Neural cell (in vitro differentiated cells): Measurements from ENCODE around the gene CLEC14A. TPM values are rescaled to one million over a fixed set of nuclear protein-coding genes. Genes with fewer than 3 reads are reported as not detected.

Experiments
- H2AFZ ChIP-seq: fragments of 200-600, 300-800 bp; sonication (generic), shearing (Covaris generic); 2 replicates; pipeline ENCODE4 v1.6.0; 2014; ENCODE audit warnings: low read depth, mild to moderate bottlenecking, antibody characterized with exemption, low read length, moderate library complexity
- H3F3A ChIP-seq: fragments of 200-600 bp; shearing (Covaris generic); 2 replicates; pipeline ENCODE4 v1.6.1; 2016; ENCODE audit warnings: mild to moderate bottlenecking, moderate library complexity, mixed read lengths, antibody characterized with exemption, low read length; ENCODE audit not compliant: insufficient read depth, poor library complexity, severe bottlenecking
- H3K27ac ChIP-seq: fragments of 200-600, 300-800 bp; sonication (generic), shearing (Covaris generic); 2 replicates; pipeline ENCODE4 v1.5.1; 2014; ENCODE audit warnings: mild to moderate bottlenecking, low read length, moderate library complexity
- H3K27me3 ChIP-seq: fragments of 300-800, 200-600 bp; sonication (generic), shearing (Covaris generic); 2 replicates; pipeline ENCODE4 v1.6.0; 2014; ENCODE audit warnings: mild to moderate bottlenecking, low read depth, low read length, moderate library complexity; ENCODE audit not compliant: insufficient read depth
- H3K36me3 ChIP-seq: fragments of 300-800, 200-600 bp; sonication (generic), shearing (Covaris generic); 2 replicates; pipeline ENCODE4 v1.5.1; 2014; ENCODE audit warnings: mild to moderate bottlenecking, antibody characterized with exemption, low read length, moderate library complexity; ENCODE audit not compliant: insufficient read depth
- H3K4me2 ChIP-seq: fragments of 300-800, 200-600 bp; sonication (generic), shearing (Covaris generic); 2 replicates; pipeline ENCODE4 v1.6.0; 2014; ENCODE audit warnings: mild to moderate bottlenecking, low read length
- H3K4me3 ChIP-seq: fragments of 300-800, 200-600 bp; sonication (generic), shearing (Covaris generic); 2 replicates; pipeline ENCODE4 v1.5.1; 2014; ENCODE audit warnings: mild to moderate bottlenecking, low read length, moderate library complexity
- H3K79me2 ChIP-seq: fragments of 200-600 bp; shearing (Covaris generic); replicated peaks from 2 replicates; pipeline ENCODE4 v1.6.0; 2014; ENCODE audit warnings: mild to moderate bottlenecking, low read length, moderate library complexity; ENCODE audit not compliant: insufficient read depth
- H3K9ac ChIP-seq: fragments of 300-800, 200-600 bp; sonication (generic), shearing (Covaris generic); 2 replicates; pipeline ENCODE4 v1.6.1; 2016; ENCODE audit warnings: mild to moderate bottlenecking, low read length, mixed read lengths
- H3K9me2 ChIP-seq: fragments of 200-600 bp; shearing (Covaris generic); 2 replicates; pipeline ENCODE4 v1.6.1; 2016; ENCODE audit warnings: mild to moderate bottlenecking, low read length, mixed read lengths; ENCODE audit not compliant: insufficient read depth
- H3K9me3 ChIP-seq: fragments of 200-600, 300-800 bp; sonication (generic), shearing (Covaris generic); 2 replicates; pipeline ENCODE4 v1.6.1; 2016; ENCODE audit warnings: mild to moderate bottlenecking, mixed run types, low read length, moderate library complexity, mixed read lengths
- H4K20me1 ChIP-seq: fragments of 200-600 bp; shearing (Covaris generic); 2 replicates; pipeline ENCODE4 v1.6.1; 2016; ENCODE audit warnings: mild to moderate bottlenecking, mixed run types; ENCODE audit not compliant: insufficient read depth
- EP300 ChIP-seq: fragments of 450-650 bp; conservative IDR thresholded peaks from 2 replicates; pipeline ENCODE4 v1.6.1; 2014; ENCODE audit warnings: antibody characterized with exemption, mild to moderate bottlenecking, moderate library complexity; ENCODE audit not compliant: poor library complexity, severe bottlenecking
- EZH2 ChIP-seq: fragments of 200-600, 300-800 bp; shearing (Covaris generic), sonication (generic); IDR thresholded peaks from 2 replicates; pipeline ENCODE4 v1.6.1; 2014; ENCODE audit warnings: antibody characterized with exemption, low read length, borderline replicate concordance, mild to moderate bottlenecking; ENCODE audit not compliant: insufficient read depth, poor library complexity, severe bottlenecking
- MXI1 ChIP-seq: fragments of 450-650 bp; conservative IDR thresholded peaks from 2 replicates; pipeline ENCODE4 v1.6.1; 2014; ENCODE audit warnings: antibody characterized with exemption, mild to moderate bottlenecking; ENCODE audit not compliant: poor library complexity, severe bottlenecking
- POLR2AphosphoS5 ChIP-seq: IDR thresholded peaks from 2 replicates; pipeline ENCODE4 v1.6.1; 2012
- RAD21 ChIP-seq: fragments of 450-650 bp; conservative IDR thresholded peaks from 2 replicates; pipeline ENCODE4 v1.6.1; 2014; ENCODE audit warnings: antibody characterized with exemption, mild to moderate bottlenecking, moderate library complexity
- SMC3 ChIP-seq: fragments of 450-650 bp; conservative IDR thresholded peaks from 2 replicates; pipeline ENCODE4 v1.6.1; 2014; ENCODE audit warnings: antibody characterized with exemption, mild to moderate bottlenecking, moderate library complexity; ENCODE audit not compliant: poor library complexity
- TAF1 ChIP-seq: IDR thresholded peaks from 2 replicates; pipeline ENCODE4 v1.6.1; 2012; ENCODE audit warnings: low read depth
- polyA plus RNA-seq: library from polyadenylated mRNA; depleted of rRNA; stranded (reverse); fragments of >200 nt; gene quantifications from 2 replicates; pipeline ENCODE4 v1.2.3, GENCODE V29; 2014
- TF ChIP-seq, protein P1 (sequence below): IDR thresholded peaks from 2 replicates; pipeline ENCODE4 v1.6.1; 2012; ENCODE audit warnings: borderline replicate concordance
- TF ChIP-seq, protein P2 (sequence below): fragments of 450-650 bp; IDR thresholded peaks from 2 replicates; pipeline ENCODE4 v1.5.1; 2014; ENCODE audit warnings: antibody characterized with exemption, mild to moderate bottlenecking, moderate library complexity; ENCODE audit not compliant: poor library complexity, severe bottlenecking

CLEC14A gene
- polyA plus RNA-seq, 1 donor from 2014 or later: 0.12 TPM

DNA sequence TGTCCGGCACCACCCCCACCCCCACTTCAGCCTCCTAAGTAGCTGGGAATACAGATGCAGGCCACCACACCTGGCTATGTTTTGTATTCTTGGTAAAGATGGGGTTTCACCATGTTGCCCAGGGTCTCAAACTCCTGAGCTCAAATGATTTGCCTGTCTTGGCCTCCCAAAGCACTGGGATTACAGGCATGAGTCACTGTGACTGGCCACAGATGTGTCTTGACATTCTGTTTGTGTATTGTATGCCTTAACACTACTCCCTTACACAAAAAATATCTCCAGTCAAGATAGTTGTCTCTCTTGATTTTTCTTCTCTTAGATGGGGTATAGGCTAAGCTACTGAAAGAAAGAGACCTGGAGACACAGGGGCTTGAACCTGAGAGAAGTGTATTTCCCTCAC is 17.6 kb downstream of the CLEC14A start:
- Histone ChIP-seq H3K9me2 (no peaks in the 10 kb centered on the region), H4K20me1 (no peaks in the 10 kb centered on the region), H3K36me3 (no peaks in the 10 kb centered on the region), H3K9ac (no peak overlapping the region), H3F3A (no peaks in the 10 kb centered on the region), H3K4me3 (no peak overlapping the region), H3K27me3 (no peaks in the 10 kb centered on the region), H3K4me2 (no peak overlapping the region), H3K9me3 (no peaks in the 10 kb centered on the region), H3K27ac (no peak overlapping the region), H2AFZ (no peak overlapping the region), H3K79me2 (no peaks in the 10 kb centered on the region)
- TF ChIP-seq, protein P1, sequence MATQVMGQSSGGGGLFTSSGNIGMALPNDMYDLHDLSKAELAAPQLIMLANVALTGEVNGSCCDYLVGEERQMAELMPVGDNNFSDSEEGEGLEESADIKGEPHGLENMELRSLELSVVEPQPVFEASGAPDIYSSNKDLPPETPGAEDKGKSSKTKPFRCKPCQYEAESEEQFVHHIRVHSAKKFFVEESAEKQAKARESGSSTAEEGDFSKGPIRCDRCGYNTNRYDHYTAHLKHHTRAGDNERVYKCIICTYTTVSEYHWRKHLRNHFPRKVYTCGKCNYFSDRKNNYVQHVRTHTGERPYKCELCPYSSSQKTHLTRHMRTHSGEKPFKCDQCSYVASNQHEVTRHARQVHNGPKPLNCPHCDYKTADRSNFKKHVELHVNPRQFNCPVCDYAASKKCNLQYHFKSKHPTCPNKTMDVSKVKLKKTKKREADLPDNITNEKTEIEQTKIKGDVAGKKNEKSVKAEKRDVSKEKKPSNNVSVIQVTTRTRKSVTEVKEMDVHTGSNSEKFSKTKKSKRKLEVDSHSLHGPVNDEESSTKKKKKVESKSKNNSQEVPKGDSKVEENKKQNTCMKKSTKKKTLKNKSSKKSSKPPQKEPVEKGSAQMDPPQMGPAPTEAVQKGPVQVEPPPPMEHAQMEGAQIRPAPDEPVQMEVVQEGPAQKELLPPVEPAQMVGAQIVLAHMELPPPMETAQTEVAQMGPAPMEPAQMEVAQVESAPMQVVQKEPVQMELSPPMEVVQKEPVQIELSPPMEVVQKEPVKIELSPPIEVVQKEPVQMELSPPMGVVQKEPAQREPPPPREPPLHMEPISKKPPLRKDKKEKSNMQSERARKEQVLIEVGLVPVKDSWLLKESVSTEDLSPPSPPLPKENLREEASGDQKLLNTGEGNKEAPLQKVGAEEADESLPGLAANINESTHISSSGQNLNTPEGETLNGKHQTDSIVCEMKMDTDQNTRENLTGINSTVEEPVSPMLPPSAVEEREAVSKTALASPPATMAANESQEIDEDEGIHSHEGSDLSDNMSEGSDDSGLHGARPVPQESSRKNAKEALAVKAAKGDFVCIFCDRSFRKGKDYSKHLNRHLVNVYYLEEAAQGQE: no peak
- TF ChIP-seq EZH2: no peak
- no peak for TF ChIP-seq POLR2AphosphoS5
- TF ChIP-seq RAD21: no peak
- TF ChIP-seq, protein P2, sequence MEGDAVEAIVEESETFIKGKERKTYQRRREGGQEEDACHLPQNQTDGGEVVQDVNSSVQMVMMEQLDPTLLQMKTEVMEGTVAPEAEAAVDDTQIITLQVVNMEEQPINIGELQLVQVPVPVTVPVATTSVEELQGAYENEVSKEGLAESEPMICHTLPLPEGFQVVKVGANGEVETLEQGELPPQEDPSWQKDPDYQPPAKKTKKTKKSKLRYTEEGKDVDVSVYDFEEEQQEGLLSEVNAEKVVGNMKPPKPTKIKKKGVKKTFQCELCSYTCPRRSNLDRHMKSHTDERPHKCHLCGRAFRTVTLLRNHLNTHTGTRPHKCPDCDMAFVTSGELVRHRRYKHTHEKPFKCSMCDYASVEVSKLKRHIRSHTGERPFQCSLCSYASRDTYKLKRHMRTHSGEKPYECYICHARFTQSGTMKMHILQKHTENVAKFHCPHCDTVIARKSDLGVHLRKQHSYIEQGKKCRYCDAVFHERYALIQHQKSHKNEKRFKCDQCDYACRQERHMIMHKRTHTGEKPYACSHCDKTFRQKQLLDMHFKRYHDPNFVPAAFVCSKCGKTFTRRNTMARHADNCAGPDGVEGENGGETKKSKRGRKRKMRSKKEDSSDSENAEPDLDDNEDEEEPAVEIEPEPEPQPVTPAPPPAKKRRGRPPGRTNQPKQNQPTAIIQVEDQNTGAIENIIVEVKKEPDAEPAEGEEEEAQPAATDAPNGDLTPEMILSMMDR: no peak
- TF ChIP-seq SMC3: no peak
- TF ChIP-seq EP300: no peak

DNA sequence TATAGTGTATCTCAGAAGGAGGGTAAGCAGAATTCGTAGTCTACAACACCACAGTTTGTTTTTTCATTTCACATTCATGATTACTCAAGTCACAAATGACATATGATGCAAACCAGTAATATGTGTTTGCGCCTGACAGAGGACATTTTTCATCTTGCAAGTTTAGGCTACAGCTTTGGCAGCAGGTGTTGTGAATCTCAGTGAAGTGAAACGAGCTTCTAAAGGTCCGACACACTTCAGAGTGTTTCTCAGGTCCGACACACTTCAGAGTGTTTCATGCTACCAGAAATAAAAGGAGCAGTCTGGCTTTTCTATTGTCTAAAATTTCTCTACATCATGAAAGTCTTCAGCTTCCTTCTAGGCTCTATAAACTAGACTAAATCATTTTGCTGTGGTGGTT is 22.7 kb downstream of the CLEC14A start:
- Histone ChIP-seq H3K4me3 (no peak overlapping the region), H3K4me2 (no peak overlapping the region), H2AFZ (no peak overlapping the region), H3K9me2 (no peaks in the 10 kb centered on the region), H3F3A (no peaks in the 10 kb centered on the region), H4K20me1 (no peaks in the 10 kb centered on the region), H3K9me3 (no peaks in the 10 kb centered on the region), H3K27me3 (no peaks in the 10 kb centered on the region), H3K9ac (no peak overlapping the region), H3K27ac (no peak overlapping the region), H3K36me3 (no peaks in the 10 kb centered on the region), H3K79me2 (no peaks in the 10 kb centered on the region)
- TF ChIP-seq EP300 (no peak), MXI1 (no peak), SMC3 (no peak), RAD21 (no peak), TAF1 (no peak), EZH2 (no peak), POLR2AphosphoS5 (no peak)
- TF ChIP-seq, protein P1: no peak
- TF ChIP-seq, protein P2: no peak
